AML-193 (cell line): Measurements from ENCODE around the gene AOPEP.

Experiments used
- DNase-seq, 2 experiments: peaks; one replicate each; lab custom pipeline; 2025; lab: John Stamatoyannopoulos, UW

AOPEP gene

GRCh38 chr9:95036676-95037075 is 310.2 kb downstream of the AOPEP start:
- DNase-seq: no peak

- DNase-seq: no peak
These were observed 311.5 kb downstream of the AOPEP start for GRCh38 chr9:95037789-95038521.

GRCh38 chr9:95038666-95039065 is 312.2 kb downstream of the AOPEP start:
- no peak for DNase-seq

- no peak for DNase-seq
These were observed 313.6 kb downstream of the AOPEP start for GRCh38 chr9:95040106-95040505.

- no peak for DNase-seq
These were observed 317.3 kb downstream of the AOPEP start for GRCh38 chr9:95043826-95044225.

GRCh38 chr9:95044731-95045508 is 318.4 kb downstream of the AOPEP start:
- no peak for DNase-seq

GRCh38 chr9:95045751-95046150 is 319.3 kb downstream of the AOPEP start:
- DNase-seq: no peak

GRCh38 chr9:95047452-95048224 is 321.1 kb downstream of the AOPEP start:
- no peak for DNase-seq

- DNase-seq: no peak
These were observed 322.0 kb downstream of the AOPEP start for GRCh38 chr9:95048225-95049087.

- no peak for DNase-seq
These were observed 323.3 kb downstream of the AOPEP start for GRCh38 chr9:95049761-95050160.

- DNase-seq: no peak
These were observed 327.4 kb downstream of the AOPEP start for GRCh38 chr9:95053611-95054570.

GRCh38 chr9:95055334-95055850 is 328.9 kb downstream of the AOPEP start:
- DNase-seq: no peak

GRCh38 chr9:95055851-95056551 is 329.5 kb downstream of the AOPEP start:
- no peak for DNase-seq

GRCh38 chr9:95057101-95057500 is 330.6 kb downstream of the AOPEP start:
- DNase-seq: no peak

GRCh38 chr9:95058121-95058785 is 331.8 kb downstream of the AOPEP start:
- no peak for DNase-seq

- DNase-seq: no peak
These were observed 332.4 kb downstream of the AOPEP start for GRCh38 chr9:95058795-95059386.

GRCh38 chr9:95060234-95060633 is 333.7 kb downstream of the AOPEP start:
- DNase-seq: no peak

GRCh38 chr9:95060916-95061315 is 334.4 kb downstream of the AOPEP start:
- DNase-seq: no peak
